Psoas muscle (tissue), 8 donors: ENCODE data around the gene BRD7. TPM values are rescaled to one million over a fixed set of nuclear protein-coding genes. Genes with fewer than 3 reads are reported as not detected.

Experiments used
- ATAC-seq, 4 donors: fragments of 200-7000 bp; cut with Tn5 transposase; one replicate each; pipeline ENCODE4 v1.9.1; 2020; ENCODE audit warnings: moderate library complexity in 3 of 4, mild to moderate bottlenecking in 2 of 4
- DNase-seq, 2 donors: peaks; one replicate each; pipeline ENCODE4 v3.0.0-alpha.2; 2020
- H3K27ac ChIP-seq: fragments of 200-600 bp; one replicate; pipeline ENCODE4 v1.8.0; 2022
- H3K27me3 ChIP-seq, 3 donors: fragments of 200-600 bp in 1 of 3; one replicate each; pipeline versions ENCODE4 v1.6.1 to v1.8.0; 2013 to 2022; ENCODE audit warnings: low read length in 2 of 3, mild to moderate bottlenecking in 2 of 3, moderate library complexity in 1 of 3; ENCODE audit not compliant: insufficient read depth in 3 of 3
- H3K36me3 ChIP-seq, 2 donors: fragments of 200-600 bp in 1 of 2; one replicate each; pipeline versions ENCODE4 v1.6.1 to v1.8.0; 2013 to 2022; ENCODE audit warnings: low read depth in 1 of 2, mild to moderate bottlenecking in 1 of 2, moderate library complexity in 1 of 2; ENCODE audit not compliant: insufficient read depth in 1 of 2
- H3K4me1 ChIP-seq: fragments of 200-600 bp; one replicate; pipeline ENCODE4 v1.8.0; 2022
- H3K4me3 ChIP-seq: fragments of 200-600 bp; one replicate; pipeline ENCODE4 v1.8.0; 2022; ENCODE audit warnings: mild to moderate bottlenecking
- H3K9me3 ChIP-seq: fragments of 200-600 bp; one replicate; pipeline ENCODE4 v1.8.0; 2022
- WGBS, 3 donors: extraction: QIAGEN DNeasy Blood & Tissue Kit; methylation state at CpG; one replicate each; pipeline versions ENCODE4 v1.1.6 to v1.1.7; 2013; 5-methylcytosine and 5-hydroxymethylcytosine counted together
- intact Hi-C, 2 donors: fragments of 100-400 bp; cut with DNase I; formaldehyde crosslinking; loops; one replicate each; pipeline versions ENCODE4 v1.11.0 to v1.14.2; 2022
- polyA plus RNA-seq, 3 donors: library from polyadenylated mRNA; stranded (reverse); fragments of 200-250 nt; gene quantifications; one replicate each; pipeline ENCODE4 v1.2.3, GENCODE V29; 2013
- total RNA-seq, 4 donors: library from RNA; stranded (reverse); fragmentation: NEBNext Ultra II Directional in 2 of 4; extraction: Animal tissue kit (Norgen Biotek cat#: 25700) in 2 of 4; gene quantifications; one replicate each; pipeline versions ENCODE4 v1.2.1 to v1.2.4, GENCODE V29; 2021 to 2023
- TF ChIP-seq, protein P1 (sequence below): fragments of 200-600 bp; IDR thresholded peaks from one replicate; pipeline ENCODE4 v1.8.0; 2022; ENCODE audit warnings: antibody characterized with exemption
- donor health status: healthy with polysubstance abuse.
- donor health status: DM: no; HTN: no; CAD: no; lungs with moderate emphysema.
- donor health status: Bipolar disorder and iron deficiency.
- donor health status: healthy.
- donor health status: DM: yes; HTN: yes; CAD: no.
- donor health status: DM: no; HTN: no; CAD: no.
- donor health status: DM: no; HTN: no; CAD: no.
- donor health status: DM: yes; HTN: yes; CAD: no.

The BRD7 gene
- total and polyA plus RNA-seq, 7 donors = 32.4 to 77.1 (median 49.1) TPM

DNA sequence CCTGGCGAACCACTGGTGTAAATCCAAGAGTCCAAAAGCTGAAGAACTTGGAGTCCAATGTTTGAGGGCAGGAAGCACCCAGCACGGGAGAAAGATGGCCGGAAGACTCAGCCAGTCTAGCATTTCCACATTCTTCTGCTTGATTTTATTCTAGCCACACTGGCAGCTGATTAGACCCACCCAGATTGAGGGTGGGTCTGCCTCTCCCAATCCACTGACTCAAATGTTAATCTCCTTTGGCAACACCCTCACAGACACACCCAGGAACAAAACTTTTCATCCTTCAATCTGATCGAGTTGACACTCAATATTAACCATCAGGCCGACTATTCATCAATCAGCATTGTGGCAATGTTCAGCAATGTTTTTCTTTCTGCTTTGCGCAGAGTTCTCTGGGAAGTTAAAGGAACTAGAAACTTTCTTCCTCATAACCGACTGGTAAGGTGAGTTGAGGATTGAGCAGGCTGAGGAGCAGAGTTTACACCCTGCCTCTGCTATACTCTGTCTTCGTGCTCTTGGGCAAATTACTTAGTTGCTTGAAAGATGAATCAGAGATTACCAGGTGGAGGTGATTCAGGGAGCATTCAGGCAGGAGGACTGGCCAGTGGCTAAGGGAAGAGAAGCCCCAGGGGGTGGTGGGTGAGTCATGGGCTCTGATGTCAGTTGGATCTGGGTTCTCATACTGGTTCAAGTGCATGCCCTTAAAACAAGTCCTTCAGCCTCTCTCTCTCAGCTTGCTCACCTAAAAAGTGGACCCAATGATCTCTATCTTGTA is 28.2 kb upstream of the BRD7 start:
- Histone ChIP-seq H3K36me3 (no peaks in the 10 kb centered on the region), H3K4me1 (no peaks in the 10 kb centered on the region), H3K4me3 (no peak overlapping the region), H3K9me3 (no peaks in the 10 kb centered on the region), H3K27me3 (no peaks in the 10 kb centered on the region), H3K27ac (no peak overlapping the region)
- DNase-seq (no peak), ATAC-seq (no peak)
- intact Hi-C loops = no loop called here
- TF ChIP-seq, protein P1, sequence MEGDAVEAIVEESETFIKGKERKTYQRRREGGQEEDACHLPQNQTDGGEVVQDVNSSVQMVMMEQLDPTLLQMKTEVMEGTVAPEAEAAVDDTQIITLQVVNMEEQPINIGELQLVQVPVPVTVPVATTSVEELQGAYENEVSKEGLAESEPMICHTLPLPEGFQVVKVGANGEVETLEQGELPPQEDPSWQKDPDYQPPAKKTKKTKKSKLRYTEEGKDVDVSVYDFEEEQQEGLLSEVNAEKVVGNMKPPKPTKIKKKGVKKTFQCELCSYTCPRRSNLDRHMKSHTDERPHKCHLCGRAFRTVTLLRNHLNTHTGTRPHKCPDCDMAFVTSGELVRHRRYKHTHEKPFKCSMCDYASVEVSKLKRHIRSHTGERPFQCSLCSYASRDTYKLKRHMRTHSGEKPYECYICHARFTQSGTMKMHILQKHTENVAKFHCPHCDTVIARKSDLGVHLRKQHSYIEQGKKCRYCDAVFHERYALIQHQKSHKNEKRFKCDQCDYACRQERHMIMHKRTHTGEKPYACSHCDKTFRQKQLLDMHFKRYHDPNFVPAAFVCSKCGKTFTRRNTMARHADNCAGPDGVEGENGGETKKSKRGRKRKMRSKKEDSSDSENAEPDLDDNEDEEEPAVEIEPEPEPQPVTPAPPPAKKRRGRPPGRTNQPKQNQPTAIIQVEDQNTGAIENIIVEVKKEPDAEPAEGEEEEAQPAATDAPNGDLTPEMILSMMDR = no peak
- 74 to 79% (median 76%) methylated on average over 8 of the region's 8 CpGs for WGBS, 3 donors

DNA sequence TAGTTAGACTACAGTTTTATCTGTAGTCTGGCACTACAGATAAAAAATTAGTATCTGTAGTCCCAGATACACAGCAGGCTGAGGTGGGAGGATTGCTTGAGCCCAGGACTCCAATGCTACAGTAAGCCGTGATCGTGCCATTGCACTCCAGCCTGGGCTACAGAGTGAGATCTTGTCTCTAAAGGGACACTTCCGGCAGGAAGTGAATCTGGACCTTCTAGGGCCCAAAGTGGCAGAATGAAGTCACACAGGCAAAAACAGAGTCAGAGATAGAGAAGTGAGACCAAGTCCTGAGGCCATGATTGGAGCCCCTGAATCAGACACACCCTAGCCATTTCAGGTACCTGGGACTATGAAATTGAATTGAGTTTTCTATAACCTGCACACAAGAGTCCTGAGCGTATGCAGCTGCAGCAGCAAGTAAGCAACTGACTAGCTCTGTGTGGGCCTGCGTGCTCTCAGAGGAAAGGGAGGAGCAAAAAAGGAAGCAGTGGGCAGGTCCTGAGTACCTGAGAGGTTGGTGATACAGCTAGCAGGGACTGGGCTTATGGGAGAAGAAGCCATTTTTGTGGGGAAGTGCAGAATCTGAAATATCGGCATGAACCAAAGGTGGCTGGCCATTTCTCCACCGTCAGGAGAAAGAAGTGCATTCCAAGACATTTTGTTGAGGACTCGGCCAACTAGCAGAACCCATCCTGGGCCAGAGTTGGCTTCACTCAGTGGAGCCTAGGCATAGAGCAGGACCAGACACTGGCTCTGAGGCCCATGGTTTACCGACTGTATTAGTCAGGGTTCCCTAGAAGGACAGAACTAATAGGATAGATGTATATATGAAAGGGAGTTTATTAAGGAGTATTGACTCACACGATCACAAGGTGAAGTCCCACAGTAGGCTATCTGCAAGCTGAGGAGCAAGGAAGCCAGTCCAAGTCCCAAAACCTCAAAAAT is 27.2 kb upstream of the BRD7 start:
- Histone ChIP-seq H3K9me3 (no peaks in the 10 kb centered on the region), H3K27ac (no peak overlapping the region), H3K4me3 (no peak overlapping the region), H3K36me3 (no peaks in the 10 kb centered on the region), H3K27me3 (peaks cover 0 to 3% (median 0%) of the 10 kb centered on the region in 3 donors), H3K4me1 (no peaks in the 10 kb centered on the region)
- no peak for ATAC-seq
- TF ChIP-seq, protein P1 = no peak
- no peak for DNase-seq
- WGBS, 3 donors = 88 to 91% (median 89%) methylated on average over 10 of the region's 10 CpGs
- intact Hi-C loops = no loop called here

DNA sequence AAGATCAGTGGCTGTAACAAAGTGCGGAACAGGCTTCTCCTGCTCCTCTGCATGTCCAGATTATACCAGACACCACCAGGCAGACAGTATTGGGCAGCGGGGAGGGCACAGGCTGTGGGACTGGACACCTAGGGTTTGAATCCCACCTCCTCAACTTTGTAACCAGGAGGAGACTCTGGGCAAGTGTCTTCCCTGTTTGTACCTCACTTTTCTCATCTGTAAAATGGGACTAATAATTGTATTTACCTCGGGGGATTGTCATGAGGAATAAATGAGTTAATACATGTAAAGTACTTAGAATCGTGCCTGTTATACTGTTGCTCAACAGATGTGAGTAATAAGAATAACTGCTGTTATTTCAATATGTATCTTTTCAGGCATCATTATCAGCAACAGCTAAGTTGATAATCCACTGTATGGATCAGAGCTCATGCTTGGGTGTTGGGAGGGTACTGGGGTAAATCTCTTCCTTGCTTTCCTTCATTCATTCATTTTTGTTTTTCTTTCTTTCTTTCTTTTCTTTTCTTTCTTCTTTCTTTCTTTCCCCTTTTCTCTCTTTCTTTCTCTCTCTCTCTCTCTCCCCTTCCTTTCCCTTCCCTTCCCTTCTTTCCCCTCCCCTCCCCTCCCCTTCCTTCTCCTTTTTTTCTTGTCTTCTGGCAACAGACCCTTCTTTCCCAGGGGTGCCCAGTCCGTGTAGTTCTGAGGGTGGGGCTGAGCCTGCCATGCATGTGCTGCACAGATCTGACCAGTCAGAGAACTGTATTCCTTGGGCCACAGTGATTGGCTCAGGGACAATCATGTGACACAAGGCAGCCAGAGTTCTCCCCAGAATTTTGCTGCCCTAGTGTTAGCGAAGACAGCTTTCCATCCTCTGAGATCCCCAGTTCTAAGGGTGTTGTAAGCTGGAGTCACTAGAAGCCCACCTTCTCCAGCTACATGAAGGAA is 25.3 kb upstream of the BRD7 start:
- H3K4me3 ChIP-seq = no peak overlapping the region
- H3K27ac ChIP-seq = no peak overlapping the region
- TF ChIP-seq, protein P1 = no peak
- ATAC-seq = no peak
- DNase-seq = no peak
- no peaks in the 10 kb centered on the region for H3K4me1 ChIP-seq
- H3K27me3 ChIP-seq = peaks cover 0 to 3% (median 0%) of the 10 kb centered on the region in 3 donors
- WGBS, 3 donors = 71 to 76% (median 76%) methylated on average over 6 of the region's 6 CpGs
- H3K36me3 ChIP-seq = no peaks in the 10 kb centered on the region
- H3K9me3 ChIP-seq = no peaks in the 10 kb centered on the region
- intact Hi-C loops = no loop called here

DNA sequence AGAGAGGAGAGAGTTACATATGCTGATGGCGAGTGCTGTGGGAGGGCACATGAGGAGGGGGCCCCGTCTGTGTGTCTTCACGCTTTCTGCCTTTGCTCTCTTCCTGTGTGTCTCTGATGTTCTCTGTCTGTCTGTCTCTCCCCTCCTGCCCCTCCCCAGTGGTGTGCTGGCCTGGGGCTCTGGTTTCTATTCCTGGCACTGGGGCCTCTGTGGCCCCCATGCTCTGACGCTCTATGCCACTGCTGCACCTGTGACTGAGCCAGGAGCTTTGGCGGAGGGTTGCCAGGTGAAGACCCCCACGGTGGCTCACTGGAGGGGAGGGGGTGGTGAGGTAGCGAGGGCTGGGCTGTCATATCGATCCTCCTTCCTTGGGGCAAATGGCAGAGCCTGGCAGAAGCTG is 24.6 kb upstream of the BRD7 start:
- intact Hi-C loops = no loop called here
- Histone ChIP-seq H3K9me3 (no peaks in the 10 kb centered on the region), H3K4me3 (no peak overlapping the region), H3K36me3 (no peaks in the 10 kb centered on the region), H3K27ac (no peak overlapping the region), H3K27me3 (peaks cover 0 to 3% (median 0%) of the 10 kb centered on the region in 3 donors), H3K4me1 (no peaks in the 10 kb centered on the region)
- DNase-seq = no peak
- WGBS, 3 donors = 65 to 78% (median 68%) methylated on average over 7 to 8 of the region's 8 CpGs
- ATAC-seq = no peak
- TF ChIP-seq, protein P1 = no peak
